Muscle of leg (tissue), 11 donors: ENCODE measurements around the gene TFIP11. TPM values are rescaled to one million over a fixed set of nuclear protein-coding genes. Genes with fewer than 3 reads are reported as not detected.

Experiments used
- DNase-seq: peaks from one replicate; pipeline ENCODE4 v3.0.0; 2013
- H3K27ac ChIP-seq: one replicate; pipeline ENCODE4 v1.5.1; 2013; ENCODE audit warnings: mild to moderate bottlenecking, low read length, control low read depth
- H3K27me3 ChIP-seq: one replicate; pipeline ENCODE4 v1.6.1; 2013; ENCODE audit warnings: low read length; ENCODE audit not compliant: control insufficient read depth, insufficient read depth
- H3K36me3 ChIP-seq: one replicate; pipeline ENCODE4 v1.6.1; 2013; ENCODE audit warnings: low read length; ENCODE audit not compliant: control insufficient read depth, insufficient read depth
- H3K4me1 ChIP-seq: one replicate; pipeline ENCODE4 v1.6.1; 2013; ENCODE audit warnings: low read length; ENCODE audit not compliant: control insufficient read depth, insufficient read depth
- H3K4me3 ChIP-seq: one replicate; pipeline ENCODE4 v1.5.1; 2013; ENCODE audit warnings: low read length, control low read depth
- H3K9me3 ChIP-seq: replicated peaks from 2 replicates; pipeline ENCODE4 v1.6.1; 2013; ENCODE audit warnings: low read depth, low read length; ENCODE audit not compliant: control insufficient read depth
- WGBS: methylation state at CpG from one replicate; pipeline ENCODE4 v1.1.5; 2013; ENCODE audit warnings: missing lambda C conversion rate; ENCODE audit not compliant: insufficient coverage; 5-methylcytosine and 5-hydroxymethylcytosine counted together
- polyA plus RNA-seq, 8 donors: library from polyadenylated mRNA; unstranded; fragments of 120-200 nt; gene quantifications; one replicate each; pipeline versions ENCODE4 v1.2.1 to v1.2.3, GENCODE V29; 2013; ENCODE audit warnings: inconsistent platforms in 1 of 8, low replicate concordance in 1 of 8; ENCODE audit not compliant: insufficient read length in 8 of 8, insufficient read depth in 1 of 8
- total RNA-seq: library from RNA; stranded (reverse); fragments of 120-200 nt; gene quantifications from one replicate; pipeline ENCODE4 v1.2.4, GENCODE V29; 2013

Gene TFIP11
- total and polyA plus RNA-seq, 9 donors, result 19.9 to 27.0 (median 22.4) TPM

DNA sequence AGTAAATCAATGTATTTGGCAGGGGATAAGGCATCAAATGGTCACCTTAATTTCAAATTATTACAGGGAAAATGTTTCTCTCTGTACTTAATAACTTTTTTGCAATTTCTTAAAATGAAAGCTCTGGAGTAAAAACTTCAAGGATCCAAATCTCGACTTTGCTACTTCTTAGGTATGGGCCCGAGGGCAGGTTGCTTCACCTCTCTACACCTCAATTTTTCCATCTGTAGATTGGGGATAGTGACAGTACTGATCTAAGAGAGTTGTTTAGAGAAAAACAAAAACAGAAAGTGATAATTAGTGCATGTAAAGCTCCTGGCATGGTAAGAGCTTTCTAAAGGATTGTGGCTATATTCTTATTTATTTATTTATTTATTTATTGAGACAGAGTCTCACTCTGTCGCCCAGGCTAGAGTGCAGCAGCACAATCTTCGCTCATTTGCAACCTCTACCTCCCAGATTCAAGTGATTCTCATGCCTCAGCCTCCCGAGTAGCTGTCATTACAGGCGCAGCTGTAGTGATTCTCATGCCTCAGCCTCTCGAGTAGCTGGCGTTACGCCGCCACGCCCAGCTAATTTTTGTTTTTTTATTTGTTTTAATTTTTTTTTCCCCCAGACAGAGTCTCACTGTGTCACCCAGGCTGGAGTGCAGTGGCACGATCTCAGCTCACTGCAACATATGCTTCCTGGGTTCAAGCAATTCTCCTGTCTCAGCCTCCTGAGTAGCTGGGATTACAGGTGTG is 2.3 kb upstream of the TFIP11 start:
- no peak overlapping the region for H3K4me3 ChIP-seq
- H3K27me3 ChIP-seq, result no peaks in the 10 kb centered on the region
- H3K27ac ChIP-seq, result no peak overlapping the region
- H3K9me3 ChIP-seq, result no peaks in the 10 kb centered on the region
- DNase-seq, result no peak
- peaks cover 6% of the 10 kb centered on the region for H3K36me3 ChIP-seq
- H3K4me1 ChIP-seq, result peaks cover 18% of the 10 kb centered on the region
- 95% methylated on average over 4 of the region's 12 CpGs for WGBS

DNA sequence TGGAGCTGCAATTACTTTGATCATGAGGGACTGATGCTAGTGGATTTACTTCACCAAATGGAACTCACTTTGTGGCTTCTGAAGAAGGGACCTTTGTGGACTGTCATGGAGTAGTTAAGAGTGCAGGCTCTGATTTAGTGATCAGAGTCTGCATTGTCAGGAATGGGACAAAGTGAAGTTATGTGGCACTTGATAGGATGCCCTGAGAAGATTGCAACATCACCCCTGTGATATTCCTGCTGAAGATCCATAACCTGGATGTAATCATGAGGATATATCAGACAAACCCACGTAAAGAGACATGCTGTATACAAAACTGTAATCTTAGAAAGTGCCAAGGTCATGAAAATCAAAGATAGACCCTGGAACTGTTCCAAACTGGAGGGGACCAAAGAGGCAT is 1.6 kb upstream of the TFIP11 start:
- no peak for DNase-seq
- Histone ChIP-seq H3K36me3 (peaks cover 14% of the 10 kb centered on the region), H3K27ac (no peak overlapping the region), H3K4me1 (peaks cover 18% of the 10 kb centered on the region), H3K4me3 (no peak overlapping the region), H3K9me3 (no peaks in the 10 kb centered on the region), H3K27me3 (no peaks in the 10 kb centered on the region)
- WGBS, result no CpG with 5 or more reads among the region's 1 CpG

DNA sequence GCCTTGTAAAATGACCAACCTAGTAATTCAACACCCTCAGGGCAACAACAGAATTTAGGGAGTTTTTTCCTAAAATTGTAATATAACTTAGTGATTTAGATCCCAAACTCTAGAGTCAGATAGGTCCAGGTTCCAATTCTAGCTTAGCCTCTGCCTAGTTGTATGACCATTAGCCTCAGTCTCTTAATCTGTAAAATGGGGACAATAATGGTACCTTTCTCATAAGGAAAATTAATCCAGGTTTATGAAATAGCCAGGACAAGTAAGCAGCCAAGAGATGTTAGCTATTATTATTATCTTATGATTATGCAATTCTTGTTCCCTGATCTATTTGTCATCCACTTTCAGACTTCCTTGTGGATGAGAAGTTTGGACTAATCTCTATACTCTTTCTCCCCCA is 4.1 kb downstream of the TFIP11 start:
- Histone ChIP-seq H3K27ac (no peak overlapping the region), H3K9me3 (no peaks in the 10 kb centered on the region), H3K4me1 (peaks cover 20% of the 10 kb centered on the region), H3K36me3 (peaks cover 55% of the 10 kb centered on the region), H3K27me3 (no peaks in the 10 kb centered on the region), H3K4me3 (no peak overlapping the region)
- DNase-seq, result no peak

DNA sequence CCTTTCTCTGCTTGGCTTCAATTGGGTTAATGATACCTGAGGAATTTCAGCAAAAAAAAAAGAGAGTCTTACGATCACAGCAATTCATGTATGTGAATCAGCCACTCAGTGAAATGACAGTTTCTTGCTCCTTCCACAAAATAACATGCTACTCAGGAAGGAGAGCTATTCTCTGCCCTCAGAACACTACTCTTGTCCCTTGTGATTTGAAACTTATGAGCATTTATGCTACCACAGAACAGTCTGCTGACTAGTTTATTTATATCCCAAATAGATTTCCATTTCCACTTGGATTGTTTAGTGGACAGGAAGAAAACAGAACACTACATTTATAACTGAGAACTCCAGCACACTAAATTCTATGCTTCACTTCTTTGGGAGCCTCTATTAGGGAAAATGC is 8.5 kb downstream of the TFIP11 start:
- no CpG with 5 or more reads among the region's 1 CpG for WGBS
- H3K27me3 ChIP-seq, result no peaks in the 10 kb centered on the region
- H3K4me3 ChIP-seq, result no peak overlapping the region
- no peak for DNase-seq
- no peak overlapping the region for H3K27ac ChIP-seq
- H3K36me3 ChIP-seq, result peaks cover 75% of the 10 kb centered on the region
- no peaks in the 10 kb centered on the region for H3K9me3 ChIP-seq
- H3K4me1 ChIP-seq, result peaks cover 4% of the 10 kb centered on the region

DNA sequence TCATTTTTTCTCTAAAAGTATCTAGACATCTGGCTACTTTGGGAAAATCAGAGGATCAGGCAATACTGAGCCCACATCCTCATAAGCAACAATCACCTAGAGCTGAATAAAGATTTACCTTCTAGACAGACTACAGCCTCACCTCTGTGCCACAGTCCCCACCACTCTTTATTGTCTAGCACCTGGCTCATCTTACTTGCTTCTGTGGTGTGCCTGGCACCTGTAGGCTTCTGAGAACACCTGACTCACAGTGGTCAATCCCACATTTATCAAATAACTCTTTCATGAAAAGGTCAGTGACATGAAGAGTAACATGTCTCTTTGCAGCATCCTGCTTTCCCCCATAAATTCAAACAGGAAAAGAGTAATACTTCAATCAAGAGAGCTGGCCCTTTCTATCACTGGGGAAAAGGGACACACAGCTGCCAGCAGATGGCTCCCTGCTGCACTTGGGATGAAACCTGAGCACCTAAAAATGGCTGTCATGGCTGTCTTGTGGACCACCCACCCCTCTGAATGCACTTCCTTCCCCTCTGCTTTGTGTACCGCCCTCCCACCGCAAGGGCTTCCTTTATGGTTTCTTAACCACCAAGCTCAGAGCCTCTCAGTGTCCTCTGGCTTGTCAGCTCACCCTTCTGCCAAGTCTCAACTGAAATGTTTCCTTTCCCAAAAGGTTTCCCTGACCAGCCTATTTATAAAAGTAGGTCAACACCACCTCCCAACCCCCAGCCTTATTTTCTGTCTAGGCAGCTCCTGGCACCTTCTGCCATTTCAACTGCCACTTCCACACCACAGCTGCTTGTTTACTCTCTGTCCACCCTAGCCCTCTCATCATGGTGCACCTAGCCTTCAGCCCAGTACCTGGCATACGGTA is 9.3 kb downstream of the TFIP11 start:
- no peaks in the 10 kb centered on the region for H3K27me3 ChIP-seq
- DNase-seq, result peak; percentile 59
- H3K9me3 ChIP-seq, result no peaks in the 10 kb centered on the region
- H3K4me3 ChIP-seq, result no peak overlapping the region
- peaks cover 4% of the 10 kb centered on the region for H3K4me1 ChIP-seq
- H3K27ac ChIP-seq, result no peak overlapping the region
- H3K36me3 ChIP-seq, result peaks cover 74% of the 10 kb centered on the region
- WGBS, result 12% methylated on average over 2 of the region's 3 CpGs

DNA sequence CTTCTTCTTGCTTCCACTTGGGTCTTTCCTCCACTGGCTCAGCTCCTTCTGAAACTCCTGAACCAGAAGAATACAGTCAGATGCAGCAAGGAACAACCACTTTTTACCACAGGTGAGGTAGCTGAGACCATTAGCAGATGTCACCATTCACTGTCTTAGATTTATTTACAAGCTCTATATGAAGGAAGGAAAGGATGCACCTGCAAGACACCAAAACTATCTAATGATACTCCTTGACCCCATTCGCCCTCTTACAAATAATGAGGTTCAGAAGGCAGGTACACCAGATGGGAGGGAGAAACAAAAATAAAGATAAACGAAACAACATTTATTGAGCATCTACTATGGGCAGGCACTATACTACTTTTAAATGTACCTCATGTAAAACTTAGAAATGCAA is 10.3 kb downstream of the TFIP11 start:
- H3K27ac ChIP-seq, result no peak overlapping the region
- no peaks in the 10 kb centered on the region for H3K9me3 ChIP-seq
- peaks cover 72% of the 10 kb centered on the region for H3K36me3 ChIP-seq
- no peaks in the 10 kb centered on the region for H3K27me3 ChIP-seq
- WGBS, result no CpG with 5 or more reads among the region's 2 CpGs
- DNase-seq, result no peak
- no peak overlapping the region for H3K4me3 ChIP-seq
- peaks cover 4% of the 10 kb centered on the region for H3K4me1 ChIP-seq

DNA sequence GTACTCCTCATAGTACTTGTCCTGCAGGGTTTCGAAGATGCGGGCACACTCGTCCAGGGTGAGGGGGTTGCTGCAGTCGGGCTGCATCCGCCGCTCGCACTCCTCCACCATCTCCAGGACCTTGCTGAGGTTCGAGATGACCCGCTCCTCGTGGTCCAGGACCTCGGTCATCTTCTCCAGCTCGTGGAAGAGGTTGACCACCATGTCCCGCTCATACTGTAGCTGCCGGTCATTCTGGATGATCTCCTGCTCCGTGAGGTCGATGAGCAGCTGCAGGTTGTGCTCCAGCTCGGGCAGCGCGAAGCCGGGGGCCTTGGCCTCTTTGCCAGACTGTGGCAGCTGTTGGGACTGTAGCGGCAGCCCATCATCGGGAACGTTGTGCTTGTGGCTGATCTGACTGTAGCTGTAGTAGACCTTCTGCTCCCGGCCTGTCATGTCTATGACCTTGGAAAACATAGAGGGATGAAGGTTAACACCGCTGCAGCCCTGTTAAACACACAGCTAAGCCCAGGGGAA is 13.0 kb downstream of the TFIP11 start:
- DNase-seq, result no peak
- 92% methylated on average over 20 of the region's 25 CpGs for WGBS
- H3K4me3 ChIP-seq, result no peak overlapping the region
- H3K27ac ChIP-seq, result no peak overlapping the region
- peaks cover 71% of the 10 kb centered on the region for H3K36me3 ChIP-seq
- H3K27me3 ChIP-seq, result no peaks in the 10 kb centered on the region
- peaks cover 4% of the 10 kb centered on the region for H3K4me1 ChIP-seq
- no peaks in the 10 kb centered on the region for H3K9me3 ChIP-seq

DNA sequence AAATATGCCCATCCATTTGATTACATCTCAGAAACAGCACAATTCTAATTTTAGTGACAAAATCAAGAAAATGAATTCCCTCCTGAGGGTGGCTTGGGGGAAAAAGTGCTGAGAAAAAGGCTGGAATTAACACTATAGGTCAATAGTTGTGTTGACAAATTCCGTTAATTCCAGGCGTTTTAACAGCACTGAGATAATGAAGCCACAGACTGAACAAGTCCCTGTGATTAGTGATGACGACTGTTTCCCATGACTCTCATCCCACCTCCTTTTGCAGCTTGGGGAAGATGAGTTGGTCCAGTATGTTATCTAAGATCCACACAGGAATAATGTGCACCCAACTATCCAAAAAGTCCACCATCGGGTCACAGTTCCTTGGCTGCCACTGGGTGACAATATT is 15.8 kb downstream of the TFIP11 start:
- H3K36me3 ChIP-seq, result peaks cover 70% of the 10 kb centered on the region

DNA sequence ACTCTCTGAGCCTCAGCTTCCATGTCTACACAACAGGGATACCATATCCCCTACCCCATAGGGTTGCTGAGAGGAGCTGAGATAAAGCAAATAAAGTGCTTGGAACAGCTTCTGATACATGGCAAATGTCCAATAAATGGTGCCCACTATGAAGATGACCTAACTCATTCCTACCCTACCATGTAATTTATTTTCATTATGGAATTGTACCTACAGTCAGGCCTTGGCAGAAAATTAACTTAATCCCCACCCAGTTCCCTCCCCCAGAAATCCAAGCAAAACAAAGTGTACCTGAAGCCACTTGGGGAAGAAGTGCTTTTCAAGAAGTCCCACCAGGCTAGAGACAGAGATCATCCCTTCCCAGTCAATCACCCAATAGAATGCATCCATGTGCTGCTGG is 17.8 kb downstream of the TFIP11 start:
- Histone ChIP-seq H3K9me3 (no peaks in the 10 kb centered on the region), H3K27me3 (no peaks in the 10 kb centered on the region), H3K4me1 (no peaks in the 10 kb centered on the region), H3K4me3 (no peak overlapping the region), H3K27ac (no peak overlapping the region), H3K36me3 (peaks cover 78% of the 10 kb centered on the region)
- no peak for DNase-seq

More for the DNA sequence above, 15.8 kb downstream of the TFIP11 start:
- no peaks in the 10 kb centered on the region for H3K27me3 ChIP-seq
- no peak overlapping the region for H3K27ac ChIP-seq
- 83% methylated on average over 2 of the region's 4 CpGs for WGBS
- H3K4me3 ChIP-seq, result no peak overlapping the region
- H3K9me3 ChIP-seq, result no peaks in the 10 kb centered on the region
- no peaks in the 10 kb centered on the region for H3K4me1 ChIP-seq
- DNase-seq, result no peak

DNA sequence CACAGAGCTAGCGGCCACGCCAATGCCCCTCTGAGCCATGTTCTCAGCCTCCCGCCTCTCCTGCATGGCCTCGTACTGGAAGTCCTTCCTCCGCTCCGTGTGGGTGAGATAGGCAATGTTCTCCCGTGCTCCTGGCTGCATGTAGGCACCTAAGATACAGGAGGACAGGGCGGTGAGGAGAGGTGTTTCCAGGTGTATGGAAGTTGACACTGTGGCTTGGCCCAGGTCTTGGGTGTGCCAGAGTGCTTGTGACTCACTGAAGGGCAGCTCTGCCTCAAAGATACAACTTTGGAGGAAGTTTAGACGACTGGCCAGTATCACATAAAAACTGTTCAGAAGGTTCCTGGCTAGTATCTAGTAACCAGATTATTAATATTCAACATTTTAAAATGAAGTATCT is 20.1 kb downstream of the TFIP11 start:
- Histone ChIP-seq H3K4me3 (no peak overlapping the region), H3K27me3 (no peaks in the 10 kb centered on the region), H3K9me3 (no peaks in the 10 kb centered on the region), H3K36me3 (peaks cover 86% of the 10 kb centered on the region), H3K27ac (no peak overlapping the region), H3K4me1 (no peaks in the 10 kb centered on the region)
- DNase-seq, result no peak
- WGBS, result 93% methylated on average over 7 of the region's 9 CpGs
